Retinal pigment epithelial cell (primary cell): ENCODE results near the gene NEK8.

Source experiments
- DNase-seq: peaks from one replicate; pipeline ENCODE4 v3.0.0-alpha.2; 2010; ENCODE audit warnings: low read depth
- H3K4me3 ChIP-seq: 2 replicates; pipeline ENCODE4 v1.5.1; 2011; ENCODE audit warnings: mild to moderate bottlenecking, low read length, control low read depth, moderate library complexity
- CTCF ChIP-seq: conservative IDR thresholded peaks from 2 replicates; pipeline ENCODE4 v1.5.1; 2011; ENCODE audit warnings: low read depth, low read length, control low read depth, inconsistent platforms

NEK8 gene

GRCh38 chr17:28744104-28744971 lies 15.8 kb downstream of the NEK8 start:
- peak overlapping the region; percentile 94 for H3K4me3 ChIP-seq
- peak; percentile 11 for DNase-seq
- no peak for TF ChIP-seq CTCF

- no peak for TF ChIP-seq CTCF
- peak overlapping the region; percentile 94 for H3K4me3 ChIP-seq
- DNase-seq: peak; percentile 13
Observed at GRCh38 chr17:28744972-28745785, 16.6 kb downstream of the NEK8 start.

GRCh38 chr17:28745786-28746411 lies 17.3 kb downstream of the NEK8 start:
- peak; percentile 21 for DNase-seq
- no peak for TF ChIP-seq CTCF
- peak overlapping the region; percentile 94 for H3K4me3 ChIP-seq

- no peak for TF ChIP-seq CTCF
- peak; percentile 36 for DNase-seq
- H3K4me3 ChIP-seq: peak overlapping the region; percentile 94
Observed at GRCh38 chr17:28746611-28747050, 18.0 kb downstream of the NEK8 start.

- H3K4me3 ChIP-seq: no peak overlapping the region
- no peak for TF ChIP-seq CTCF
- no peak for DNase-seq
Observed at GRCh38 chr17:28747051-28747691, 18.6 kb downstream of the NEK8 start.

- TF ChIP-seq CTCF: no peak
- no peak for DNase-seq
- H3K4me3 ChIP-seq: no peak overlapping the region
Observed at GRCh38 chr17:28747801-28748750, 19.5 kb downstream of the NEK8 start.
